Sigmoid colon (tissue), 7 donors: ENCODE measurements around the gene ARFGAP1. TPM values are rescaled to one million over a fixed set of nuclear protein-coding genes. Genes with fewer than 3 reads are reported as not detected.

Experiments
- DNase-seq: peaks from one replicate; pipeline ENCODE4 v3.0.0-alpha.2; 2019
- H3K27ac ChIP-seq, 4 donors: fragments of 200-600 bp; sonication (generic); one replicate each; pipeline ENCODE4 v1.5.1; 2016 to 2019; ENCODE audit warnings: mild to moderate bottlenecking in 1 of 4
- H3K27me3 ChIP-seq, 3 donors: fragments of 200-600 bp; sonication (generic); one replicate each; pipeline ENCODE4 v1.5.1; 2019; ENCODE audit warnings: mild to moderate bottlenecking in 1 of 3
- H3K36me3 ChIP-seq, 4 donors: fragments of 200-600 bp; sonication (generic); one replicate each; pipeline ENCODE4 v1.5.1; 2016 to 2019
- H3K4me1 ChIP-seq, 4 donors: fragments of 200-600 bp; sonication (generic); one replicate each; pipeline ENCODE4 v1.5.1; 2017 to 2019
- H3K4me3 ChIP-seq, 4 donors: fragments of 200-600 bp; sonication (generic); one replicate each; pipeline ENCODE4 v1.5.1; 2017 to 2019; ENCODE audit warnings: mild to moderate bottlenecking in 2 of 4, moderate library complexity in 1 of 4
- H3K9me3 ChIP-seq, 4 donors: fragments of 200-600 bp in 3 of 4; sonication (generic) in 3 of 4; one replicate each; pipeline versions ENCODE4 v1.5.1 to v1.6.1; 2013 to 2019
- EP300 ChIP-seq, 4 donors: sonication (generic); formaldehyde crosslinking; IDR thresholded peaks; one replicate each; pipeline ENCODE4 v1.6.1; 2017; ENCODE audit warnings: antibody characterized with exemption in 4 of 4
- POLR2A ChIP-seq, 2 donors: fragments of 450-650 bp; IDR thresholded peaks; one replicate each; pipeline ENCODE4 v1.6.1; 2016; ENCODE audit warnings: antibody characterized with exemption in 2 of 2, mild to moderate bottlenecking in 2 of 2, moderate library complexity in 2 of 2
- POLR2AphosphoS5 ChIP-seq, 4 donors: sonication (generic); formaldehyde crosslinking; IDR thresholded peaks; one replicate each; pipeline ENCODE4 v1.6.1; 2017; ENCODE audit warnings: antibody characterized with exemption in 4 of 4
- WGBS, 2 donors: extraction: QIAGEN DNeasy Blood & Tissue Kit; methylation state at CpG; one replicate each; pipeline ENCODE4 v1.1.7; 2013; 5-methylcytosine and 5-hydroxymethylcytosine counted together
- intact Hi-C: fragments of 100-400 bp; cut with DNase I; formaldehyde crosslinking; loops from one replicate; pipeline ENCODE4 v1.15.1; 2023
- polyA plus RNA-seq, 3 donors: library from polyadenylated mRNA; stranded (reverse); fragments of 200-250 nt; gene quantifications; one replicate each; pipeline ENCODE4 v1.2.3, GENCODE V29; 2013
- total RNA-seq, 4 donors: library from RNA; depleted of rRNA; stranded (reverse); fragments of >200 nt; gene quantifications; one replicate each; pipeline ENCODE4 v1.1.0, GENCODE V29; 2016
- TF ChIP-seq, protein P1 (sequence below), 4 experiments: fragments of 450-650 bp in 3 of 4; fragments of 200-600 bp in 1 of 4; IDR thresholded peaks; one replicate each; pipeline ENCODE4 v1.5.1; 2016 to 2019; ENCODE audit warnings: antibody characterized with exemption in 4 of 4, mild to moderate bottlenecking in 3 of 4, moderate library complexity in 2 of 4
- donor health status: healthy with polysubstance abuse.
- donor health status: Bipolar disorder and iron deficiency.
- donor health status: healthy.

ARFGAP1 gene
- total and polyA plus RNA-seq, 7 donors = 19.8 to 109 (median 31.8) TPM

DNA sequence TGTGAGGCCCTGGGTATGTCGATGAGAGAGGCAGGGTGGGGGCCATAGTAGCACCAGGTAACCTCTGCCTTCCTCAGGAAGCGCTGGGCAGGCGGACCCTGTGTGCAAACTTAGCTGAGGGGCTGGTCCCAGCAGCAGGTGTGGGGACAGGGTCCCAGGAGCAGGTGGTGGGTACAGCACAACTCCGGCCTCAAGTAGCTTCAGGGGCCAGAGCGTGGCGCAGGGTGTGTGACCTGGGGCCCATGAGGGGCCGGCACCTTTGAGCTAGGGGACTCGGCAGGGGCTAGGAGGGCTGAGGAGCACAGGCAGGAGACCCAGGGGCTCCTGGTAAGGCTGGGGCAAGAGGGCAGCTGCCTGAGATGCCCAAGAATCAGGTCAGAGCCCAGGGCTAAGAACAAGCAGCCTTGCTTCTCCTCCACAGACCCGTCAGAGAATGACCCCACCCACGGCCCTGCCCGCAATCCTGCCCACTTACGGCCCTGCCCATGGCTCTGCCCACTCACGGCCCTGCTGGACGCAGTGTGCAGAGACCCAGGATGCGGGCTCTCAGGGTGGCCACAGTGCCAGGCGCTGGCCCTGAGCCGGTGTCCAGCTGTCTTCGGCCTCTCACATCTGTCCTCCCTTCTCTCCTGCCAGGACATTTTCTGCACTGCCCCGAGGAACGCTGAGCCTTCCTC lies 57.6 kb downstream of the ARFGAP1 start:
- Histone ChIP-seq H3K27ac (no peak overlapping the region), H3K4me3 (no peak overlapping the region), H3K36me3 (no peaks in the 10 kb centered on the region), H3K4me1 (no peaks in the 10 kb centered on the region), H3K27me3 (peaks cover 0 to 79% (median 28%) of the 10 kb centered on the region in 3 donors), H3K9me3 (peaks cover 0 to 4% (median 0%) of the 10 kb centered on the region in 4 donors)
- DNase-seq = no peak
- TF ChIP-seq, protein P1, sequence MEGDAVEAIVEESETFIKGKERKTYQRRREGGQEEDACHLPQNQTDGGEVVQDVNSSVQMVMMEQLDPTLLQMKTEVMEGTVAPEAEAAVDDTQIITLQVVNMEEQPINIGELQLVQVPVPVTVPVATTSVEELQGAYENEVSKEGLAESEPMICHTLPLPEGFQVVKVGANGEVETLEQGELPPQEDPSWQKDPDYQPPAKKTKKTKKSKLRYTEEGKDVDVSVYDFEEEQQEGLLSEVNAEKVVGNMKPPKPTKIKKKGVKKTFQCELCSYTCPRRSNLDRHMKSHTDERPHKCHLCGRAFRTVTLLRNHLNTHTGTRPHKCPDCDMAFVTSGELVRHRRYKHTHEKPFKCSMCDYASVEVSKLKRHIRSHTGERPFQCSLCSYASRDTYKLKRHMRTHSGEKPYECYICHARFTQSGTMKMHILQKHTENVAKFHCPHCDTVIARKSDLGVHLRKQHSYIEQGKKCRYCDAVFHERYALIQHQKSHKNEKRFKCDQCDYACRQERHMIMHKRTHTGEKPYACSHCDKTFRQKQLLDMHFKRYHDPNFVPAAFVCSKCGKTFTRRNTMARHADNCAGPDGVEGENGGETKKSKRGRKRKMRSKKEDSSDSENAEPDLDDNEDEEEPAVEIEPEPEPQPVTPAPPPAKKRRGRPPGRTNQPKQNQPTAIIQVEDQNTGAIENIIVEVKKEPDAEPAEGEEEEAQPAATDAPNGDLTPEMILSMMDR (IDR thresholded peaks at IDR 0.05) = no peak
- 63 to 80% methylated on average over 20 of the region's 20 CpGs for WGBS, 2 donors
- intact Hi-C loops = no loop called here

DNA sequence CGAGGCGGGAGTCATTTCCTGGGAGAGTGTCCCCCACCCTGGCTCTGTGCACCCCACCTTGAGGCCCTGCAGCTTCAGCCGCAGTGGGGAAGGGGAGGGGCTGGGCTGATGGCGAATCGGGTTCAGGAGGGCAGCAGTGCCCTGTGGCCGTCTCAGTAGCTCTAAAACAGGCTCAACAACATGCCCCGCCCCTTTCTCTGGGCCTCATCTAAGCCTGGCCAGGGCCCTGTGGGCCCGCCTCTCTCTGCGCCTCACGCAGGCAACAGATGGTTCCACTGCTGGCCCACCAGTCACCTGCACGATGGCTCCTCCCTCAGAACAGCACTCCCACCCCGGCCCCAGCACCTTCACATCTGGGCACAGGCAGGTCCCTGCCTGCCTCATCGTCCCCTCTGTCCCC lies 58.3 kb downstream of the ARFGAP1 start:
- Histone ChIP-seq H3K4me1 (no peaks in the 10 kb centered on the region), H3K27ac (no peak overlapping the region), H3K36me3 (no peaks in the 10 kb centered on the region), H3K27me3 (peaks cover 0 to 77% (median 28%) of the 10 kb centered on the region in 3 donors), H3K9me3 (peaks cover 0 to 4% (median 0%) of the 10 kb centered on the region in 4 donors), H3K4me3 (no peak overlapping the region)
- TF ChIP-seq POLR2A (IDR thresholded peaks at IDR 0.05) (no peak), POLR2AphosphoS5 (IDR thresholded peaks at IDR 0.05) (no peak), EP300 (IDR thresholded peaks at IDR 0.05) (no peak)
- TF ChIP-seq, protein P1 (IDR thresholded peaks at IDR 0.05) = no peak
- DNase-seq = no peak
- WGBS, 2 donors = 27 to 57% methylated on average over 13 of the region's 13 CpGs
- intact Hi-C loops = no loop called here

DNA sequence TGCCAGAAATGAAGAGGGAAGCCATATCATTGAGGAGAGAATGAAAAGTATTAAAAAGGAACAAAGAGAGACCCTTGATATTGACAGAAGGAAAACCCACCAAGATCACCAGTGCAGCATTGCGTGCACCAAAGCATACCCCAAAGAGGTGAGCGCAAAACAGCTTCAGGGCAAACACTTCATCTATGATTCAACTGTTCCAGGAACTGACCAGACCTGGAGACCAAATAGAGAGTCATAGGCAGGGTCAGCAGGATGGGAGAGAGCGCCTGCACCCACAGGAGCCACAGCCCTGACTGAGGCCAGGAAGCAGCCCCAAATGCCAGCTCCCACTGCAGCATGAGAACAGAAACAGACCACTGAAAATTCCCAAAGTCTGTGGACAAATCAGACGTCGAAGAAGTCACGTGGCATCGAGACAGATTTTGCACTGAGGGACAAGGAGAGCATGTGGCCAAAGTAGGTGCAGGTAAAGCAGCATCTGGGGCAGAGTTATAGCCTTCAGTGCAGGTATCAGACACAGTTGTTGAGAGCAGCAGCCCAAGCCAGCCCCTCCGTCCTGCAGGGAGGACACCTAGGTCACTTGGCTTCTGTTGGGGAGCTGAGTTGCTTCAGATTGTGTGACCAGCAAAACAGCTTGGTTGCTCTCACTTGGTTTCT lies 59.3 kb downstream of the ARFGAP1 start:
- TF ChIP-seq EP300 (IDR thresholded peaks at IDR 0.05) = no peak
- TF ChIP-seq POLR2AphosphoS5 (IDR thresholded peaks at IDR 0.05) = no peak
- TF ChIP-seq POLR2A (IDR thresholded peaks at IDR 0.05) = no peak
- TF ChIP-seq, protein P1 (IDR thresholded peaks at IDR 0.05) = no peak
- H3K27me3 ChIP-seq = peaks cover 0 to 81% (median 28%) of the 10 kb centered on the region in 3 donors
- peaks cover 0 to 4% (median 0%) of the 10 kb centered on the region in 4 donors for H3K9me3 ChIP-seq
- H3K4me3 ChIP-seq = no peak overlapping the region
- no peaks in the 10 kb centered on the region for H3K4me1 ChIP-seq
- intact Hi-C loops = no loop called here
- no peaks in the 10 kb centered on the region for H3K36me3 ChIP-seq
- H3K27ac ChIP-seq = no peak overlapping the region
- 93 to 95% methylated on average over 8 of the region's 8 CpGs for WGBS, 2 donors
- no peak for DNase-seq

DNA sequence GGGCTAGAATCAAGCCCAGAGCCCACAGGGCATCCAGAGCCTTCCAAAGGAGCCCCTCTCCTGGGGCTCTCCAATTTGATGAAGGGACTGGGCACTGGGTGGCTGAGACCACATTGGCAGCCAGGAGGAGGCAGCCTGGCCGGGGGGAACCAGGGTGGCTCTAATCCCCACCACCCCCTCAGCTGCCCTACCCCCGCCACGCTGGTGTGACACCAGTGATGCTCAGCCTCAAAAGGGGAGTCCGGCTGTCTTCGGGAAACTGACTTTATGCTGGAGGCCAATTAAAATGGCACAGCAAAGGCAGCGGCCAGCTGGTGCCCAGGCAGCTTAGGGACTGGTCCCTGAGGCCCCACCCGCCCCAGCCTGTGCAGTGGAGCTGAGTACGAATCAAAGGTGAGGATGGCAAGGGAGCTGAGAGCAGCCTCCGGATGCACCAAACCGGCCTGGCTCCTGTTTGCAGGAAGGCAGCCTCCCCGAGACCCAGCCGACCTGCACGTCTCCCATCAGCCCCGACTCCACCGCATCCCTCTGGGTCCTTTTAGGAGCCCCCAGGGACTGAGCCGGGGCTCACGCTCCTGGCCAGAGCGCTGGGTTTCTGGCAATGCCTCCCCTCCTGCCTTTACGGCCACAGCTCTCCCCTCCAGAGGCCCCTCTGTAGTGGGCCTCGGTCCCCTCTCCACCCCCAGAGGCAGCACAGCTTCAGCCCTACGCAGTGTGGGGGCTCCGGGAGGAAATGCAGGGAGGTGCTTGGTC lies 60.1 kb downstream of the ARFGAP1 start:
- TF ChIP-seq POLR2AphosphoS5 (IDR thresholded peaks at IDR 0.05) = no peak
- TF ChIP-seq POLR2A (IDR thresholded peaks at IDR 0.05) = no peak
- TF ChIP-seq, protein P1 (IDR thresholded peaks at IDR 0.05) = no peak
- intact Hi-C loops = no loop called here
- H3K4me1 ChIP-seq = no peaks in the 10 kb centered on the region
- H3K9me3 ChIP-seq = peaks cover 0 to 4% (median 0%) of the 10 kb centered on the region in 4 donors
- DNase-seq = no peak
- no peak overlapping the region for H3K27ac ChIP-seq
- H3K36me3 ChIP-seq = no peaks in the 10 kb centered on the region
- peaks cover 0 to 84% (median 28%) of the 10 kb centered on the region in 3 donors for H3K27me3 ChIP-seq
- WGBS, 2 donors = 85 to 88% methylated on average over 22 of the region's 22 CpGs
- H3K4me3 ChIP-seq = no peak overlapping the region
